Heart left ventricle (tissue), 16 donors: ENCODE measurements around the gene AFG3L2. TPM values are rescaled to one million over a fixed set of nuclear protein-coding genes. Genes with fewer than 3 reads are reported as not detected.
A peak's percentile ranks its signal among the peaks of the same experiment; 100 is the strongest.

Source experiments
- ATAC-seq, 4 donors: fragments of 200-7000 bp; cut with Tn5 transposase; one replicate each; pipeline ENCODE4 v1.9.1; 2020 to 2022; ENCODE audit warnings: moderate library complexity in 4 of 4, mild to moderate bottlenecking in 3 of 4, moderate number of reproducible peaks in 1 of 4
- DNase-seq, 5 donors: peaks; one replicate each; pipeline ENCODE4 v3.0.0-alpha.2; 2020
- H3K27ac ChIP-seq, 12 donors: fragments of 200-600 bp; sonication (generic) in 4 of 12; one replicate each; pipeline versions ENCODE4 v1.5.0 to v1.8.0; 2016 to 2022; ENCODE audit warnings: mild to moderate bottlenecking in 2 of 12
- H3K27me3 ChIP-seq, 9 donors: fragments of 200-600 bp; sonication (generic) in 2 of 9; one replicate each; pipeline versions ENCODE4 v1.5.1 to v1.8.0; 2016 to 2022; ENCODE audit warnings: mild to moderate bottlenecking in 3 of 9
- H3K36me3 ChIP-seq, 9 donors: fragments of 200-600 bp; sonication (generic) in 2 of 9; one replicate each; pipeline versions ENCODE4 v1.5.0 to v1.8.0; 2018 to 2022; ENCODE audit warnings: mild to moderate bottlenecking in 2 of 9
- H3K4me1 ChIP-seq, 12 donors: fragments of 200-600 bp; sonication (generic) in 4 of 12; one replicate each; pipeline versions ENCODE4 v1.5.0 to v1.8.0; 2016 to 2022; ENCODE audit warnings: mild to moderate bottlenecking in 3 of 12
- H3K4me3 ChIP-seq, 12 donors: fragments of 200-600 bp; sonication (generic) in 4 of 12; one replicate each; pipeline versions ENCODE4 v1.5.0 to v1.8.0; 2017 to 2022; ENCODE audit warnings: mild to moderate bottlenecking in 9 of 12, moderate library complexity in 4 of 12
- H3K9me3 ChIP-seq, 12 donors: fragments of 200-600 bp; sonication (generic) in 4 of 12; one replicate each; pipeline versions ENCODE4 v1.5.0 to v1.8.0; 2016 to 2022; ENCODE audit warnings: mild to moderate bottlenecking in 1 of 12
- POLR2A ChIP-seq, 2 donors: fragments of 450-650 bp; IDR thresholded peaks; one replicate each; pipeline ENCODE4 v1.6.1; 2017; ENCODE audit warnings: antibody characterized with exemption in 2 of 2, mild to moderate bottlenecking in 2 of 2, moderate library complexity in 2 of 2
- WGBS, 4 donors: extraction: QIAGEN DNeasy Blood & Tissue Kit in 2 of 4; methylation state at CpG; one replicate each; pipeline versions ENCODE4 v1.1.5 to v1.1.7; 2013 to 2018; 5-methylcytosine and 5-hydroxymethylcytosine counted together
- intact Hi-C, 10 donors: fragments of 100-400 bp; cut with DNase I; formaldehyde crosslinking; loops; one replicate each; pipeline versions ENCODE4 v1.11.1 to v1.14.2; 2022
- polyA plus RNA-seq, 2 donors: library from polyadenylated mRNA; stranded (reverse); fragments of 200-250 nt; gene quantifications; one replicate each; pipeline ENCODE4 v1.2.3, GENCODE V29; 2013
- total RNA-seq, 9 donors: library from RNA; depleted of rRNA in 2 of 9; stranded (reverse); fragments of >200 nt in 2 of 9; fragmentation: NEBNext Ultra II Directional in 3 of 9; extraction: Animal tissue kit (Norgen Biotek cat#: 25700) in 3 of 9; gene quantifications; one replicate each; pipeline versions ENCODE4 v1.1.0 to v1.2.4, GENCODE V29; 2016 to 2023
- TF ChIP-seq, protein P1 (sequence below), 12 donors: fragments of 200-600 bp; sonication (generic) in 4 of 12; IDR thresholded peaks; one replicate each; pipeline versions ENCODE4 v1.5.0 to v1.8.0; 2018 to 2022; ENCODE audit warnings: antibody characterized with exemption in 12 of 12, mild to moderate bottlenecking in 5 of 12
- donor health status: ischemic (EF 13 %, LVEDD 7.1; RV severe dilation, severe dysfunction).
- donor health status: healthy with polysubstance abuse.
- donor health status: DM: no; HTN: yes; CAD: no.
- donor health status: DM: no; HTN: no; CAD: no.
- donor health status: ischemic (EF 25% LVEDD 6.9; RV normal size, moderate dysfunction).
- donor health status: ischemic (EF 25% LVEDD 5.7; RV mildly dilated, moderate dysfunction).
- donor health status: healthy.
- donor health status: DM: yes; HTN: yes; CAD: no.
- donor health status: ischemic (EF 35%, LVEDD 5.7; RV mildly dilated, moderate dysfunction).
- donor health status: nonischemic (EF 11% LVEDD 7.7; RV severe dilation, severe dysfunction).
- donor health status: DM: yes; HTN: yes; CAD: no.
- donor health status: PGD.
- donor health status: ischemic (EF 29% LVEDD 5.4; RV normal size, mild dysfunction).
- donor health status: nonischemic (EF 23%, LVEDD 6.1; RV moderate dilation, normal function).

Gene AFG3L2
- total and polyA plus RNA-seq, 11 donors = 59.9 to 174 (median 138) TPM

DNA sequence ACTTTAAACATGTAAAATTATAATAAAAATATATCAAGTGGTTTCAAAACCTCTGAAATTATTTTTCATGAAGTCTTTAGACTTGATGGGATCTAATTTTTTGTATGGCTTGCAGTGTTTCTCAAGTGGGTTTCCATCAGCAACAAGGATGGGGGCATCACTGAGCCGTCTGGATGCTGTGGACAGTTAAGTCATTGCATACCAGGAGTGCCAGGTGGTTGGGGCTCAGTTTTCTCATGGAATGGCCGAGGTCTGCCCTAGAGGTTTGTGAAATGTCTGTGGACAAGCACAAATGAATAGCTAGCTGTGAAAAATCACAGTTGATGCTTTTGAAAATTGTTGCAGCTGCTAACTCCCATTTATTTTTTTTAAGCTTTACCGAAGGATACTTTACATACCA is 32.4 kb upstream of the AFG3L2 start:
- H3K36me3 ChIP-seq = no peaks in the 10 kb centered on the region
- no peaks in the 10 kb centered on the region for H3K9me3 ChIP-seq
- H3K4me3 ChIP-seq = no peak overlapping the region
- TF ChIP-seq, protein P1, sequence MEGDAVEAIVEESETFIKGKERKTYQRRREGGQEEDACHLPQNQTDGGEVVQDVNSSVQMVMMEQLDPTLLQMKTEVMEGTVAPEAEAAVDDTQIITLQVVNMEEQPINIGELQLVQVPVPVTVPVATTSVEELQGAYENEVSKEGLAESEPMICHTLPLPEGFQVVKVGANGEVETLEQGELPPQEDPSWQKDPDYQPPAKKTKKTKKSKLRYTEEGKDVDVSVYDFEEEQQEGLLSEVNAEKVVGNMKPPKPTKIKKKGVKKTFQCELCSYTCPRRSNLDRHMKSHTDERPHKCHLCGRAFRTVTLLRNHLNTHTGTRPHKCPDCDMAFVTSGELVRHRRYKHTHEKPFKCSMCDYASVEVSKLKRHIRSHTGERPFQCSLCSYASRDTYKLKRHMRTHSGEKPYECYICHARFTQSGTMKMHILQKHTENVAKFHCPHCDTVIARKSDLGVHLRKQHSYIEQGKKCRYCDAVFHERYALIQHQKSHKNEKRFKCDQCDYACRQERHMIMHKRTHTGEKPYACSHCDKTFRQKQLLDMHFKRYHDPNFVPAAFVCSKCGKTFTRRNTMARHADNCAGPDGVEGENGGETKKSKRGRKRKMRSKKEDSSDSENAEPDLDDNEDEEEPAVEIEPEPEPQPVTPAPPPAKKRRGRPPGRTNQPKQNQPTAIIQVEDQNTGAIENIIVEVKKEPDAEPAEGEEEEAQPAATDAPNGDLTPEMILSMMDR (IDR thresholded peaks at IDR 0.05) = no peak
- TF ChIP-seq POLR2A (IDR thresholded peaks at IDR 0.05) = no peak
- WGBS, 4 donors = 82 to 91% (median 83%) methylated on average over 3 of the region's 3 CpGs
- DNase-seq (no peak), ATAC-seq (no peak)
- intact Hi-C loops = loop anchor here in 5 of 10 donors (5.0 to 10.0 kb wide), 4 partner anchors 45 to 248 kb away; partner anchors contain the start of gene SPIRE1 (in 3 of the 5)
- no peak overlapping the region for H3K27ac ChIP-seq
- H3K4me1 ChIP-seq = peaks cover 0 to 16% (median 8%) of the 10 kb centered on the region in 12 donors
- peaks cover 0 to 12% (median 0%) of the 10 kb centered on the region in 9 donors for H3K27me3 ChIP-seq

DNA sequence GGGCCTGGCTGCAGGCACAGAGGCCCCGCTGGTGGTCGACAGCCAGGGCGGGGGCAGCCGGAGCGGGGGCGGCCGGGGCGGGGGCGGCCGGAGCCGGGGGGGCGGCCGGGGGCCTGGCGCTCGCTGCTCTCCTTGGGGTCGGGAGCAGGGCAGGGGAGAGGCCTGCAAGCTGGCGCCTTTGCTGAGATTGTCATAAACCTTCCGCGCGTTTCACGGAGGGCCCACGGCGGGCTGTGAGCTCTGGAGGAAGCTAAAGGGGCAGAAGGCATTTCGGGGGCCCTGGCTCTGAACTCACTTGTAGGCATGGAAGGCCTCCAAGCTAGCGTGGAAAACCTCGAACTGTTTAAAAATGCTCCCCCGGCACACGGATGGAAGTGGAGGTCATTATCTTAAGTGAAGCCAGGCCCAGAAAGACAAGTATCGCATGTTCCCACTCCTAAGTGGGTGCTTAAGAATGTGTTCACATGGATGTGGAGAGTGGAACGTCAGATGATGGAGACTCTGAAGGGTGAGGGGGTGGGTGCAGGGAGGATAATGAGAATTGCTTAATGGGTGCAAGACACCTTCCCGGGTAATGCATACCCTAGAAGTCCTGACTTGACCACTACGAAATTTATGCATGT is 31.3 kb upstream of the AFG3L2 start:
- Histone ChIP-seq H3K4me3 (peak overlapping the region; percentile 31 to 84 (median 64)), H3K27me3 (peaks cover 0 to 12% (median 0%) of the 10 kb centered on the region in 9 donors), H3K27ac (peak overlapping the region in 11 of 12 donors; percentile 74 to 90 (median 85)), H3K36me3 (no peaks in the 10 kb centered on the region), H3K4me1 (peaks cover 0 to 26% (median 8%) of the 10 kb centered on the region in 12 donors), H3K9me3 (no peaks in the 10 kb centered on the region)
- whole genome bisulfite sequencing, 4 donors = 6 to 10% (median 7%) methylated on average over 14 to 32 of the region's 32 CpGs
- no peak for TF ChIP-seq POLR2A (IDR thresholded peaks at IDR 0.05)
- TF ChIP-seq, protein P1 (IDR thresholded peaks at IDR 0.05) = no peak
- no peak for ATAC-seq
- intact Hi-C loops = loop anchor here in 5 of 10 donors (5.0 to 10.0 kb wide), 4 partner anchors 46 to 249 kb away; partner anchors contain the start of gene SPIRE1 (in 3 of the 5)
- peak in 2 of 5 donors; percentile 29 to 64 for DNase-seq

DNA sequence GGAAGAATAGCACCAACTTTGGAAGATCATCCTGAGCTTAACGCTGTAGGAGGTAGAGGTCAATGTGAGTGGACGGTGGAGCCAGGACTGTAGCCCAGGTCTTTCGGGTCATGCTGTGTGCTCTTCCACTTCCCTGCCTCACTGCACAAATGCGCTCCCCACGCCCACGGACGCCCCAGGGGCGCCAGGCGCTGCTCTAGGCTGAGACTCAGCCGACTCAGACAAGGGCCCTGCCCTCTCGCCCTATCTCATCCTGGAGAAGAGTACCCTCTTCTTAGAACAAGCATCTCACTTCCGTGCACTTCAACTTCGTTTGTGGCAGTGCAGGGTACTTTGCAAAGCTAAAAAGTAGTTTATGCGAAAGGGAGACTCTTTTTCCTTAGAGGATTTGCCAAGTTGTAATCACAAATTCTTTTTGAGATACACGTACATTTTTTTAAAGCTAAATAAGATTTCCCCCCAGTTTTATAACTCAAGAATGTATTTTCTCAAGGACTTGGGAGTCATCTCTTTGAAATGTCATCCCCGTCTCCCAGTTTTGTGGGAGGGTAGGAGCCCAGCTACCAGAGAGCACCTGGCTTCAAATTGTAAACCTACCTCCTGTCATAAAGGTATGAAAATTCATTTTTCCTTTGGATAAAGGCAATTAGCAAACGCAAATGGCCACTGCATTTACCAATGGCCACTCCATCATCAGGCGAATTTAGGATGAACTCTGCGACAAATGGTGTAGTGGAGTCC is 29.5 kb upstream of the AFG3L2 start:
- DNase-seq (no peak), ATAC-seq (no peak)
- WGBS, 4 donors = 82 to 88% (median 85%) methylated on average over 19 of the region's 19 CpGs
- intact Hi-C loops = loop anchor here in 6 of 10 donors (1.0 to 10.0 kb wide), 6 partner anchors 28 to 251 kb away; partner anchors contain the start of genes SPIRE1 (in 3 of the 6) and AFG3L2 (in 1 of the 6)
- Histone ChIP-seq H3K36me3 (no peaks in the 10 kb centered on the region), H3K27me3 (peaks cover 0 to 13% (median 0%) of the 10 kb centered on the region in 9 donors), H3K4me1 (peaks cover 0 to 28% (median 8%) of the 10 kb centered on the region in 12 donors), H3K9me3 (no peaks in the 10 kb centered on the region), H3K4me3 (no peak overlapping the region), H3K27ac (no peak overlapping the region)
- TF ChIP-seq, protein P1 (IDR thresholded peaks at IDR 0.05) = no peak
- no peak for TF ChIP-seq POLR2A (IDR thresholded peaks at IDR 0.05)

DNA sequence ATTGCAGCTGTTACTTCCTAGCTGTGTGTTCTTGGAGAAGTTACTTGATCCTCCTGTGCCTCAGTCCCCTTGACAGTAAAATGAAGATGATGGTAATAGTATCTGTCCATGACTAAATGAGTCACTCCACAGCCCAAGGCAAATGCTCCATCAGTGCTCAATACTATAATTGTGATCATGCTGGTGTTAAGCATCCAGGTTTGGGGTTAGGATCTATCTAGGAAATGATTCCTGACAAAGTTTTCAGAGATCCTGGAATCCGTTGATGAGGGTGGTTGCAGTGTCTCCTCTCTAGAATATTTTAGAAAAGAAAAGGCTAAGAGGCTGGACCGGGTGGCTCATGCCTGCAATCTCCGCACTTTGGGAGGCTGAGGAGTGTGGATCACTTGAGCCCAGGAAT is 28.0 kb upstream of the AFG3L2 start:
- Histone ChIP-seq H3K4me1 (peaks cover 0 to 27% (median 8%) of the 10 kb centered on the region in 12 donors), H3K27me3 (peaks cover 0 to 15% (median 0%) of the 10 kb centered on the region in 9 donors), H3K4me3 (no peak overlapping the region), H3K27ac (no peak overlapping the region), H3K9me3 (no peaks in the 10 kb centered on the region), H3K36me3 (no peaks in the 10 kb centered on the region)
- DNase-seq (peak in 1 of 5 donors; percentile 6), ATAC-seq (no peak)
- WGBS, 4 donors = 84 to 95% (median 92%) methylated on average over 3 of the region's 3 CpGs
- TF ChIP-seq POLR2A (IDR thresholded peaks at IDR 0.05) = no peak
- TF ChIP-seq, protein P1 (IDR thresholded peaks at IDR 0.05) = no peak
- intact Hi-C loops = loop anchor here in 5 of 10 donors (5.0 to 10.0 kb wide), 4 partner anchors 50 to 252 kb away; partner anchors contain the start of gene SPIRE1 (in 3 of the 5)
